GM21526 (cell line): Measurements from ENCODE around the gene OR4S1.
"Not testable (repeated sequence)": the region's sequence is repeated elsewhere in the genome, so short reads cannot be mapped to it uniquely, and the experiment has no call there.

Experiments used
- ATAC-seq: cut with Tn5 transposase; IDR thresholded peaks from one replicate; pipeline ENCODE4 v1.9.1; 2021; ENCODE audit warnings: moderate library complexity; ENCODE audit not compliant: unreplicated experiment, low FRiP score

Gene OR4S1, protein sequence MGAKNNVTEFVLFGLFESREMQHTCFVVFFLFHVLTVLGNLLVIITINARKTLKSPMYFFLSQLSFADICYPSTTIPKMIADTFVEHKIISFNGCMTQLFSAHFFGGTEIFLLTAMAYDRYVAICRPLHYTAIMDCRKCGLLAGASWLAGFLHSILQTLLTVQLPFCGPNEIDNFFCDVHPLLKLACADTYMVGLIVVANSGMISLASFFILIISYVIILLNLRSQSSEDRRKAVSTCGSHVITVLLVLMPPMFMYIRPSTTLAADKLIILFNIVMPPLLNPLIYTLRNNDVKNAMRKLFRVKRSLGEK

DNA sequence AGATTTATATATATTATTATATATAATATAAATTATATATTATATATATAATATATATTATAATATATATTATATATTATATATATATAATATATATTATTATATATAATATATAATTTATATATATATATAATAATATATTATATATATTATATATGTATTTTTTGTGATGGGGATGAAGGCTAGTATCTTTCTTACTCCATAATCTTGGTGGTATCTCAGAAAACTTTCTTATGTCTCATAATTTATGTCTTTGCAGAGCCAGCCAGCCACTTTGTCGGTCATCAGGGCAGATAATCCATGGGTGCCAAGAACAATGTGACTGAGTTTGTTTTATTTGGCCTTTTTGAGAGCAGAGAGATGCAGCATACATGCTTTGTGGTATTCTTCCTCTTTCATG lies at the start of gene OR4S1:
Gene OR4S1 (plus strand): TSS at position 301 of the 400 bp plus-strand sequence. CDS start 0 bp downstream, at position 301.
- ATAC-seq: no peak

DNA sequence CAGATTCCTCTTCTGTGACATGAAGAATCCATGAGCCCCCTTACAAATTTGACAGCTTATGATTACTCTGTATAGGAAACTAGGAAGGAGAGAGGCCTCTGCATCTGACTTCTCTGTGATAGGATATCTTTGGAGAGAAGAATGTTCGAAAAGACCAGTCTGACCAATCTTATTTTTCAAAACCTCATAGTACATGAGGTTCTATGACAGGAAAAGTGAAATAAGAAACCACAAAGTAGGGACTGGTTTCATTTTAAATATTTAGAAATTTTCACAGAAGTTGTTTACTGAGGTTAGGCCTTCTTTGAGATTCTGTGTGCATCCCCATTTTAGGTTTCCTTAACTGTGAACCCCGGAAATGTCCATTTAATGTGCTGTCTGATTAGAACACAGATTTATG lies 44.4 kb upstream of the OR4S1 start:
- ATAC-seq: no peak

DNA sequence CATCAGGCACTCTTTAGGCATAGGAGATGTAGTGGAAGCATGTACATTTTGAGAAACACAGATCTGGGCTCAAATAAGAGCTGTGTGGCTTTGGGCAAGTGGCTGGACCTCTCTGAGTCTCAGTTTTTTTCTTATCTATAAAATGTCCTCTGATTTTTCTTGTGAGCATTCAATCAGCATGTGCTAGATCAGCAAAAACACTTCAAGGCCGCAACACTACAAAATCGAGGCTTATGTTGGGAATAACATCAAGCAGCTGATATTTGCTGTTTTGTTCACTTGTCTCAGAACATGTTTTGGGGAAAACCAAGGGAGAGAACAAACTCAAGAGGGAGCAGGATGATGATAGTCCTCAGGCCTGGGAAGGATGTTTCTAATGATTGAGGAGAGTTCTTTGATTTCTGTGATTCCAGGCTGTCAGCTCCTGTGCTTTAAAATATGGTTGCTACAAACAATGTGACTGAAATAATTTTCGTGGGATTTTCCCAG lies 42.6 kb upstream of the OR4S1 start, which contains the start of gene OR4X1:
Gene OR4X1 (plus strand): TSS at position 439 of the 489 bp plus-strand sequence. CDS start 0 bp downstream, at position 439.
- ATAC-seq: no peak

DNA sequence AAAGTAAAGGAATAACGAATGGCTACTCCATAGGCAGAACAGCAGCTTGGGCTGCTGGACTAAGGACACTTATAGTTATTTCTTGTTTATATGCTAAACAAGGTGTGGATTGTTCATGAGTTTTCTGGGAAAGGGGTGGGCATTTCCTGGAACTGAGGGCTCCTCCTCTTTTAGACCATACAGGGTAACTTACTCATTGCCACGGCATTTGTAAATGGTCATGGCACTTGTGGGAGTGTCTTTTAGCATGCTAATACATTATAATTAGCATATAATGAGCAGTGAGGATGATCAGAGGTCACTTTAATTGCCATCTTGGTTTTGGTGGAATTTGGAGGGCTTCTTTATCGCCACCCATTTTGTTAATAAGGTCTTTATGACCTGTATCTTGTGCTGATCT lies 35.4 kb upstream of the OR4S1 start:
- no peak for ATAC-seq

DNA sequence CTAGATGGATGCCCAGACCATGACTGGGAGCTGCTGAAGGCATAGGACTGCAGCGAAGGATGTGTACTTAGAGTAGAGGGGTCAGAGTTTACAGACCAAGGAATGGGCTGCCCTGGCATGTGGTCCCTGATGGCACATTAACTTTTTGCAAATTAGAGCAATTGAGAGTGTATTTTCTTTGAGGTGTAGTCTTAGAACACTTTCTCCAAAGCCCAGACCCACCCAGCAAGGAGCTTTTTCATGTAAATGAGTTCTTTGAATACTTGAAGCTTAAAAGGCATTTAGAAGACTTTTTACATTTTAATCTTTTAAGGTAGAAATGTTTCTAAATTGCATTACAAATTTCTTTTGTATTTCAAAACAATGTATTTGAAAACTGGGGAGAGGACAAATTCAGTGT lies 33.4 kb upstream of the OR4S1 start:
- no peak for ATAC-seq

DNA sequence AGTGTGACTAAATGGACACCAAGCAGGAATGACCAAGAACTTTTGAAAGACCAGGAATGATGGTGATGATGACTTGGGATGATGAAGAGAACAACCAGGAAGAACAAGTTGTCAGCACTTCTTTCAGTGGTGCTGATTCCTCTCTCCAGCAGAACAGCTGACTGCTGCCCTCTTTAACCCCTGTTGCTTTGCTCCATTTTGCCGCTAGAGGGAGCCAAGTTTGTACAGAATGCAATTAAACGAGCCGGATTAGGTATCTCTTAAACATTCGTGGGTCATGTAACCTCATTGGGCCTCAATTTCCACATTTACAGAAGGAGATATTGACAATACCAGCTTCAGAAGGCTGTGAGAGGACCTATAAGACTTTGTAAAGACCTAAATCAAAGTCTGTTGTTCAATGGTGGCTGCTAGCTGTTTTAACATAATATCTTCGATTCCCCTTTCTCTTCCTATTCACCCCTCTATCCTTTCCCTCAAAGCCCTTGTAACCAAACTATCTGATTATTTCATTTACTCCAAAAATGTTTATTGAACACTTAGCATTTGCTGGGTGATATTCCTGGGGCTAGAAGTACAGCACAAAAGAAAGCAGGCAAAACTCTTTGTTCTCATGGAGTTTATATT lies 1.9 kb downstream of the OR4S1 start:
- ATAC-seq: peak; percentile 85

DNA sequence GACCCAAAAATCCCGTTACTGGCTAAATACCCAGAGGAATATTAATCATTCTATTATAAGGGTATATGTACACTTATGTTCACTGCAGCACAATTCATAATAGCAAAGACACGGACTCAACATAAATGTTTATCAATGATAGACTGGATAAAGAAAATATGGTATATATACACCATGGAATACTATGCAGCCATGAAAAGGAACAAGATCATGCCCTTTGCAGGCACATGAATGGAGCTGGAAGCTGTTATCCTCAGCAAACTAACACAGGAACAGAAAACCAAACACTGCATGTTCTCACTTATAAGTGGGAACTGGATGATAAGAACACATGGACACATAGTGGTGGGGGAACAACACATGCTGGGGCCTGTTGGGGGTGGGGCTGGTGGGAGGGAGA lies 7.6 kb downstream of the OR4S1 start:
- ATAC-seq: not testable (repeated sequence)

DNA sequence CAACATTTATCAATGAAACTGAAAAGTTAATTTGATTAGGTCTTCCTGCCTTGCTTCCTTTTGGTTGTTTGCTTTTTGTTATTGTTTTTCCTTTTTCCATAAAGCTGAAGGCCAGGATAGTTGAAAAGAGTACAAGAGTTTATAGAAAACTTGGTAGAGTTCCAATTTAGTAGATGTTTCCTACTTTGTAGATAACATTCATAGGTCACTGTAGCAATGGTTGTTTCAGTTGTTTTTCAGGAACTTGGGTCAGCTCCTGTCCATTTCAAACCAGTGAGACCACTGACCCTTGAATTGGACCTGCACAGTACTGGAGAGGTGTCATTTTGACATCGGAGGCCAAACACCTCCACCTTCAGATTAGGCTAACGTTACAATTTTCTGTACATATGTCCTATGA lies 13.8 kb downstream of the OR4S1 start:
- ATAC-seq: not testable (repeated sequence)

DNA sequence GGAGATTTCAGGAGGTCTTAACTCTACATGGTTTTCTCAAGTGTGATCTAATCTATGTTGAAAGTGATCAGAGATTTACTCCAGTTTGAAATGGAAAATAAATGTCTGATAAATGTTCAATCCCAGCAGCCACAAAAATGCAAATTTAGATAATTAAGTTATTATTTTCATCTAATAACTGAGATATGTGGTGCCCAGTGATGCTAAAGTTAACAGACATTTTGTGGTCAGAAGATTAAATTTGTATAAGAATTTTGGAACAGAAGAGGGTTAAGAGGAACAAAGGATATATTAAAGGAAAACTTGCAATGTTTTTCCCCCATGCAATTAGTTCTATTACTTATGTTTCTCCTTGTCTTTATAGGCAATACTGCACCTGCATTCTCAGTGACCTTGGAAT lies 18.6 kb downstream of the OR4S1 start, which contains the start of gene OR4C3:
Gene OR4C3 (plus strand): TSS at position 301 of the 400 bp plus-strand sequence. CDS start 102 bp downstream, outside the sequence.
- not testable (repeated sequence) for ATAC-seq

DNA sequence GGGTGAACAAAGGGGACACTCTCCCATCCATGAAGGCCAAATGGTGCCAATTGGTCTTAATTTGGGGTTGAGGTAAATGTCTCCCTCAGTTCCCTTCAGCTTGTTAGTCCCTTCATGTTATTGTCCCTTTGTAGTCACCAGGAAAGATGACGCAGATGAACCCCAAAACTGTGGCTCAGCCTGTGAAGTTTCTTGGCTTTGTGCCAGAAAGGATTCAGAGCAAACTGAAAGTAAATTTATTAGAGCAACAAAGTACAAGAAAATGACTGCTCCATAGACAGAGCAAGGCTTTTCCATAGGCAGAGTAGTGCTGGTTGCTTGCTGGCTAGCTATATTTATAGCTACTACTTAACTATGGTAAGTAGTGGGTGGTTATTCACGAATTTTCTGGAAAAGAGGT lies 35.4 kb downstream of the OR4S1 start:
- ATAC-seq: no peak

DNA sequence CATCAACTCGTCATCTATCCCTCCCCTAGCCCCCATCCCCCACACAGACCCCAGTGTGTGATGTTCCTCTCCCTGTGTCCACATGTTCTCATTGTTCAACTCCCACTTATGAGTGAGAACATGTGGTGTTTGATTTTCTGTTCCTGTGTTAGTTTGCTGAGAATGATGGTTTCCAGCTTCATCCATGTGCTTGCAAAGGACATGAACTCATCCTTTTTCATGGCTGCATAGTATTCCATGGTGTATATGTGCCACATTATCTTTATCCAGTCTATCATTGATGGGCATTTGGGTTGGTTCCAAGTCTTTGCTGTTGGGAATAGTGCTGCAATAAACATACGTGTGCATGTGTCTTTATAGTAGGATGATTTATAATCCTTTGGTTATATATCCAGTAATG lies 36.5 kb downstream of the OR4S1 start:
- ATAC-seq: not testable (repeated sequence)

DNA sequence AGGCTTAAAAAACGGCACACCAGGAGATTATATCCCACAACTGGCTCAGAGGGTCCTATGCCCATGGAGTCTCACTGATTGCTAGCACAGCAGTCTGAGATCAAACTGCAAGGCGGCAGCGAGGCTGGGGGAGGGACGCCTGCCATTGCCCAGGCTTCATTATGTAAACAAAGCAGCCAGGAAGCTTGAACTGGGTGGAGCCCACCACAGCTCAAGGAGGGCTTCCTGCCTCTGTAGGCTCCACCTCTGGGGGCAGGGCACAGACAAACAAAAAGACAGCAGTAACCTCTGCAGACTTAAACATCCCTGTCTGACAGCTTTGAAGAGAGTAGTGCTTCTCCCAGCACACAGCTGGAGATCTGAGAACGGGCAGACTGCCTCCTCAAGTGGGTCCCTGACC lies 40.3 kb downstream of the OR4S1 start:
- not testable (repeated sequence) for ATAC-seq

DNA sequence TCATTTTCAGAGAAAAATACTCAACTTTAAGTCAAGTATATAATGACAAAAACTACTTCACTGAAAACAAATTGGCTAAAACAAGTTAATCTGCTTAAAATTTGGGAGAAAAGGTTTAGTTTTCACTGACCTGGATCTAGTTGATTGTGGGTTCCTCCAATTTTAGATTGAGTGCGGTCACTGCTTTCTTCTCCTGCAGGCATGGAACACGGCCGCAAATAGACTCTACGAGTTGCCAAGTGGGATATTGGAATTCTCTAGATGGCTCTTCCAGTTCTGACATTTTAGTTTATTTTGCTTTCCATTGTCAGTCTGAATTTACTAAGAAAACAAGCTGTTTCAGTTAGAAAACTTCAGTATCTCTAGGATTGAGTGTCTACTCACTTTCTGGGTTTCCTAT lies 48.0 kb downstream of the OR4S1 start:
- ATAC-seq: no peak

DNA sequence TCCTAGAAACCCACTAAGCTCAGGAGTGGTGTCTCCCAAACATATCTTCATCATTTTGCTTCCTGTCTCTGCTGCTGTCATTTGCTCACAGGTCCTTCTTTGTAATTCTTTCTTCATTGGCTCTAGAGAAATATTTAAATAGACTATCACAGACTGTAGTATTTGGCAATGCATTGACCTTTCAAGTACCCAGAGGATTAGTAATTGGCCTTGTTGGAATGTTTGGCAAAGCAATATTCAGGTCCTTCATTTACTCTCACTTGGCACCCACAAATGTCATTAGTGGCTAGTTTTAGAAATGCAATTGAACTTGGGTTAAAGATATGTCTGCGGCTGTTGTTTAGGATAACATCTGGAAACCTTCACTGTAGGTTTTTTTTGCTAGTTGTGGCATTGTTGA lies 48.7 kb downstream of the OR4S1 start:
- no peak for ATAC-seq
